GM21447 (cell line): ENCODE measurements around the gene GATA2.

ENCODE experiments used
- ATAC-seq: cut with Tn5 transposase; IDR thresholded peaks from one replicate; pipeline ENCODE4 v1.9.1; 2021; ENCODE audit not compliant: unreplicated experiment

The GATA2 gene

GRCh38 chr3:128492671-128493569, at the start of gene GATA2:
Gene GATA2 (minus strand): TSS chr3:128493201. CDS start chr3:128487031, 6,170 bp downstream.
- ATAC-seq: no peak

GRCh38 chr3:128541246-128541645, 48.2 kb upstream of the GATA2 start:
- ATAC-seq: no peak

- ATAC-seq: no peak
These were observed 46.4 kb upstream of the GATA2 start for GRCh38 chr3:128539376-128539775.

GRCh38 chr3:128537091-128537703, 44.2 kb upstream of the GATA2 start:
- ATAC-seq: no peak

GRCh38 chr3:128532012-128532983, 39.3 kb upstream of the GATA2 start:
- ATAC-seq: no peak

GRCh38 chr3:128524374-128525299, 31.6 kb upstream of the GATA2 start:
- ATAC-seq: no peak

GRCh38 chr3:128523591-128523990, 30.6 kb upstream of the GATA2 start:
- ATAC-seq: no peak

GRCh38 chr3:128521715-128522114, 28.7 kb upstream of the GATA2 start:
- ATAC-seq: no peak

- ATAC-seq: no peak
These were observed 25.8 kb upstream of the GATA2 start for GRCh38 chr3:128518587-128519490.

GRCh38 chr3:128517648-128518047, 24.6 kb upstream of the GATA2 start:
- no peak for ATAC-seq

GRCh38 chr3:128515967-128516366, 23.0 kb upstream of the GATA2 start:
- ATAC-seq: no peak

- no peak for ATAC-seq
These were observed 15.9 kb upstream of the GATA2 start for GRCh38 chr3:128508852-128509251.

GRCh38 chr3:128506754-128507153, 13.8 kb upstream of the GATA2 start:
- ATAC-seq: no peak

GRCh38 chr3:128505771-128506170, 12.8 kb upstream of the GATA2 start:
- no peak for ATAC-seq

- ATAC-seq: no peak
These were observed 12.1 kb upstream of the GATA2 start for GRCh38 chr3:128504963-128505730.

- no peak for ATAC-seq
These were observed 11.5 kb upstream of the GATA2 start for GRCh38 chr3:128504533-128504915.

GRCh38 chr3:128503751-128504532, 10.9 kb upstream of the GATA2 start:
- ATAC-seq: no peak
